ENCODE results near the gene TMC7.

DNA sequence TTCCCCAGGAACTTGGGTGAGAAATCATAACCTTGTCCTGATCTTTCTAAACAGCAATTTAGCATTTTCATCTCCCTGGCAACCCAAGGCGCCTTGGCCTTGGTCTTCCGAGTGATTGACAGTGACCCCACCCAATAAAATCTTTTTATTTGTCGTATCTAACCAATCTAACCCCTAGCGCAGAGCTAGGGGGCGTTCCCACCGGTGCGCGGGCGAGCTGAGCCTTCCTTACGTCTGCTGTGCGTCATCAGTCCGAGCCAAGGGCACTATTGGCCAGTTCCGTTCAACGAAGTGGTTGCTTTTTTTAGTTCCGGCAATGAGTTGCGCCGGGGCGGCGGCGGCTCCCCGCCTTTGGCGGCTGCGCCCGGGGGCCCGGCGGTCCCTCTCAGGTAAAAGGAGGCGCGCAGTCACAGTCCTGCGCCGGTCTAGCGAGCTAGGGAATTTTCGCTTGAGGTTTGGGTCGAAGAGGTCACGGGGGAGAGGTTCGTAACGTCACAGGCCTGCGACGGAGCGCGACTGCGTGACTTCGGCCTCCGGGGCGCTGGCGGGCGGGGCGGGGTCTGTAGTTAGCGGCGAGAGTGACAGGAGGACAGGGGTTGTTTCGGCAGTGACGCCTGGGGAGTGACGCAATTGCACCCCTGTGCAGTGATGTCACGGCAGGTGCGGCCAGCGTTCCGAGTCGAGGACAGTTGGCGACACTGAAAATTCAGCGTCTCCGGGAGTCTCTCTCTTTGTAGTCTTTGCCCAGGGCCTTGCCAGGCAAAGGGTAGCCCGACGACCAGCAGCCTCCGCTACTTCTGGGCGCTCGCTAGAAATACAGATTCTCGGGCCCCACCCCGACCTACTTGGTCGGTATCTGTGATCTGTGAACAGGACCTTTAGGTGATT is 83.9 kb downstream of the TMC7 start, which contains the start of gene COQ7:
- TF ChIP-seq EZH2phosphoT487 (conservative IDR thresholded peaks at IDR 0.05; ENCODE audit: low read length), result no peak
- TF ChIP-seq, protein P1, sequence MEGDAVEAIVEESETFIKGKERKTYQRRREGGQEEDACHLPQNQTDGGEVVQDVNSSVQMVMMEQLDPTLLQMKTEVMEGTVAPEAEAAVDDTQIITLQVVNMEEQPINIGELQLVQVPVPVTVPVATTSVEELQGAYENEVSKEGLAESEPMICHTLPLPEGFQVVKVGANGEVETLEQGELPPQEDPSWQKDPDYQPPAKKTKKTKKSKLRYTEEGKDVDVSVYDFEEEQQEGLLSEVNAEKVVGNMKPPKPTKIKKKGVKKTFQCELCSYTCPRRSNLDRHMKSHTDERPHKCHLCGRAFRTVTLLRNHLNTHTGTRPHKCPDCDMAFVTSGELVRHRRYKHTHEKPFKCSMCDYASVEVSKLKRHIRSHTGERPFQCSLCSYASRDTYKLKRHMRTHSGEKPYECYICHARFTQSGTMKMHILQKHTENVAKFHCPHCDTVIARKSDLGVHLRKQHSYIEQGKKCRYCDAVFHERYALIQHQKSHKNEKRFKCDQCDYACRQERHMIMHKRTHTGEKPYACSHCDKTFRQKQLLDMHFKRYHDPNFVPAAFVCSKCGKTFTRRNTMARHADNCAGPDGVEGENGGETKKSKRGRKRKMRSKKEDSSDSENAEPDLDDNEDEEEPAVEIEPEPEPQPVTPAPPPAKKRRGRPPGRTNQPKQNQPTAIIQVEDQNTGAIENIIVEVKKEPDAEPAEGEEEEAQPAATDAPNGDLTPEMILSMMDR (IDR thresholded peaks at IDR 0.05; ENCODE audit: insufficient read depth, low read length, poor library complexity, severe bottlenecking), result no peak

Measured in SU-DHL-6 (cell line).